Diencephalon (tissue), 1 donor: ENCODE results near the gene PSG4. TPM values are rescaled to one million over a fixed set of nuclear protein-coding genes. Genes with fewer than 3 reads are reported as not detected.

Source experiments
- total RNA-seq: library from RNA; depleted of rRNA; stranded (reverse); fragments of >200 nt; gene quantifications from one replicate; pipeline ENCODE4 v1.2.3, GENCODE V29; 2014

The PSG4 gene
- total RNA-seq: not detected

GRCh38 chr19:43205471-43206105, at the start of gene PSG4:
Gene PSG4 (minus strand): TSS chr19:43205638. CDS start chr19:43205536, 102 bp downstream.

GRCh38 chr19:43186311-43186935, 19.0 kb downstream of the PSG4 start, which contains the start of gene PSG5:
Gene PSG5 (minus strand): TSS chr19:43186536. CDS start chr19:43186405, 131 bp downstream.

Other genes starting within 250 kb of the PSG4 start
- gene PSG11, start 179.2 kb downstream of the PSG4 start, total RNA-seq: not detected
- not detected for gene PSG2, start 122.9 kb downstream of the PSG4 start, total RNA-seq
- not detected for gene PSG5, start 19.1 kb downstream of the PSG4 start, total RNA-seq
- gene PSG9, start 63.9 kb upstream of the PSG4 start, total RNA-seq: not detected
- 1.8 TPM for gene CD177, start 148.0 kb upstream of the PSG4 start, total RNA-seq
- gene TEX101, start 209.3 kb upstream of the PSG4 start, total RNA-seq: not detected